ENCODE measurements around the gene PHOX2B. TPM values are rescaled to one million over a fixed set of nuclear protein-coding genes. Genes with fewer than 3 reads are reported as not detected.

The PHOX2B gene
- total RNA-seq, 1 experiment from 2014 or later, result not detected

DNA sequence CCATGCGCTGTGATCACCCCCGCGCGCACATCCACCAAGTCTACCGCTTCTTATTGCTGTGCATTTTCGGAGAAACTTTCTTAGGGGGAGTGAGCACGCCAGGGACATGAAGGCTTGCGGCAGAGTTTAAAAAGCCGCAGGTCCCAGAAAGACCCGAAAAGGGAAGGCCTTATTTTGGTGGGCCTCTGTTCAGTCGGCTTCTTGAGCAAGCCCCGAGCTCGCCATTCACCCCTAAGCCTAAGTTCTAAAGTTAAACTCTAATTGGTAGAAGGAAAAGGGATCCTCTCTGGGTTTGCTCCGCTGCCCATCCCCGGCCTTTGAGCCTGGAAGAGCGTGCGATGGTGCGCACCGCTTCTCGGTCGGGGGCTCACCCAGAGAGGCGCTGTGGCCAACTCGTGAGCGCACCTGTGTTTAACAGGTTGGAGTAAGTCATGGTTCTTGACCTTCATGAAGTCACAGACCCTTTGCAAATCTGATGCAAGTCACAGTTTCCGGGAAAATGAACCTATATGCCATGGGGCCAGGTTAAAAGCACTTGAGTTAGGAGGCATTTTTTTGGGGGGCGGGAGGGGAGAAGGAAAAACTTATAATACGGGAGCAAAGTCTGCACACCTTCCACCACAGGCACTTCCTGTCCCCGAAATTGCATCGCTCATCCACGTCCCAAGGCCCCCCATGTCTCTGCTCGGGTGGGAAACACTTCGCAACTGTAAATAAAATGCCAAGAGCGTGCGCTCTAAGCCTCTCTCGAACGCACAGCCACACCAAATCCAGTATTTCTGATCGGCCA, 1.9 kb downstream of the PHOX2B start:
- no peak overlapping the region for H3K4me2 ChIP-seq (ENCODE audit: low read length)
- H3K9ac ChIP-seq (ENCODE audit: low read length), result no peak overlapping the region
- ChIA-PET RAD21 (ENCODE audit: low non-redundant PET in 1 of 2, low total read pairs in 2 of 2, uncharacterized antibody in 2 of 2, unreplicated experiment in 2 of 2) (no interaction called here), CTCF (no interaction called here), POLR2A (no interaction called here)
- TF ChIP-seq ELF1 (IDR thresholded peaks at IDR 0.05; ENCODE audit: borderline replicate concordance, low read depth), result no peak
- TF ChIP-seq SP1 (IDR thresholded peaks at IDR 0.05; ENCODE audit: low read depth), result no peak
- no peak for TF ChIP-seq REST (IDR thresholded peaks at IDR 0.05; ENCODE audit: low read depth)
- TF ChIP-seq EZH2 (IDR thresholded peaks at IDR 0.05), result no peak
- no peak for TF ChIP-seq POLR2AphosphoS5 (IDR thresholded peaks at IDR 0.05; ENCODE audit: low read depth, low read length)
- no peak for TF ChIP-seq CEBPB (IDR thresholded peaks at IDR 0.05; ENCODE audit: low read depth)
- TF ChIP-seq CBX3 (IDR thresholded peaks at IDR 0.05; ENCODE audit: low read depth), result no peak
- TF ChIP-seq TCF7L2 (IDR thresholded peaks at IDR 0.05; ENCODE audit: borderline replicate concordance, extremely low read depth, insufficient read depth, insufficient read length), result no peak
- no peak for TF ChIP-seq ATF3 (IDR thresholded peaks at IDR 0.05)
- TF ChIP-seq ZFX (IDR thresholded peaks at IDR 0.05), result no peak
- no peak for TF ChIP-seq RAD21 (IDR thresholded peaks at IDR 0.05; ENCODE audit: low read depth)
- no peak for TF ChIP-seq POLR2A (IDR thresholded peaks at IDR 0.05; ENCODE audit: borderline replicate concordance, extremely low read depth, insufficient read depth, insufficient read length)
- no peak for TF ChIP-seq FOSL1 (IDR thresholded peaks at IDR 0.05; ENCODE audit: low read depth)
- TF ChIP-seq ZNF274 (IDR thresholded peaks at IDR 0.05; ENCODE audit: low read depth, low read length), result no peak
- no peak for TF ChIP-seq EGR1 (IDR thresholded peaks at IDR 0.05; ENCODE audit: low read depth)
- TF ChIP-seq YY1 (IDR thresholded peaks at IDR 0.05; ENCODE audit: extremely low read depth, insufficient replicate concordance, low read depth, low read length), result no peak
- TF ChIP-seq SRF (IDR thresholded peaks at IDR 0.05; ENCODE audit: low read depth), result no peak
- TF ChIP-seq EZH2phosphoT487 (IDR thresholded peaks at IDR 0.05; ENCODE audit: borderline replicate concordance), result no peak
- TF ChIP-seq MAX (IDR thresholded peaks at IDR 0.05), result no peak
- no peak for TF ChIP-seq SIN3A (IDR thresholded peaks at IDR 0.05; ENCODE audit: low read depth)
- intact Hi-C loops (cut with micrococcal nuclease), result no loop called here
- peaks cover 15% of the 10 kb centered on the region for H3K27me3 ChIP-seq (ENCODE audit: insufficient read depth, low read length)
- H3K9me3 ChIP-seq (ENCODE audit: control insufficient read depth in 1 of 2, insufficient read depth in 1 of 2, low read depth in 1 of 2, low read length in 2 of 2), result no peaks in the 10 kb centered on the region
- no peaks in the 10 kb centered on the region for H3K9me2 ChIP-seq (ENCODE audit: insufficient read depth)
- no peak overlapping the region for H2AFZ ChIP-seq (ENCODE audit: low read depth, low read length, poor library complexity, severe bottlenecking)
- no peak for DNase-seq (ENCODE audit: low read depth, low spot score)
- no peaks in the 10 kb centered on the region for H3K4me1 ChIP-seq (ENCODE audit: control insufficient read depth in 1 of 2, insufficient read depth in 2 of 2, low read length in 2 of 2)
- no peak overlapping the region for H3K27ac ChIP-seq (ENCODE audit: low read depth, low read length)
- no peaks in the 10 kb centered on the region for H3K79me2 ChIP-seq (ENCODE audit: insufficient read depth, low read length)
- no peaks in the 10 kb centered on the region for H3K36me3 ChIP-seq (ENCODE audit: control insufficient read depth in 1 of 2, insufficient read depth in 2 of 2, low read length in 2 of 2)
- no peaks in the 10 kb centered on the region for H4K20me1 ChIP-seq (ENCODE audit: insufficient read depth)
- no TSS peak for BruUV-seq (replicated peaks)
- ATAC-seq, result no peak
- H3K4me3 ChIP-seq (replicated peaks in 1 of 2; ENCODE audit: low read depth in 1 of 2, low read length in 2 of 2), result no peak overlapping the region

Data from HCT116 (cell line).